HepG2 (cell line): ENCODE results near the gene ADCY10. TPM values are rescaled to one million over a fixed set of nuclear protein-coding genes. Genes with fewer than 3 reads are reported as not detected.

Experiments
- ATF7-NPFF ChIP-seq: sonication (generic); formaldehyde crosslinking; IDR thresholded peaks from 2 replicates; pipeline ENCODE4 v1.8.1; 2023; ENCODE audit warnings: mild to moderate bottlenecking, low read depth, missing genetic modification reagents, moderate library complexity
- CENPBD1 ChIP-seq: sonication (generic); formaldehyde crosslinking; IDR thresholded peaks from 2 replicates; pipeline ENCODE4 v1.8.0; 2022; ENCODE audit warnings: missing genetic modification reagents, low read depth, mild to moderate bottlenecking, borderline replicate concordance
- DRAP1 ChIP-seq: IDR thresholded peaks from 2 replicates; pipeline ENCODE4 v1.6.1; 2016; ENCODE audit warnings: missing genetic modification reagents, missing compliant biosample characterization
- E2F5 ChIP-seq: sonication (generic); formaldehyde crosslinking; conservative IDR thresholded peaks from 2 replicates; pipeline ENCODE4 v1.4.0; 2020; ENCODE audit warnings: missing genetic modification reagents
- HOMEZ ChIP-seq: IDR thresholded peaks from 2 replicates; pipeline ENCODE4 v1.6.1; 2016; ENCODE audit warnings: low read depth
- IKZF4 ChIP-seq: sonication (generic); formaldehyde crosslinking; IDR thresholded peaks from 2 replicates; pipeline ENCODE4 v1.5.1; 2020; ENCODE audit warnings: borderline replicate concordance, mild to moderate bottlenecking, low read depth, missing genetic modification reagents; ENCODE audit errors: not compliant biosample characterization
- JUND ChIP-seq: sonication (generic); formaldehyde crosslinking; IDR thresholded peaks from 2 replicates; pipeline ENCODE4 v1.8.0; 2022; ENCODE audit warnings: mild to moderate bottlenecking, missing genetic modification reagents
- KLF16 ChIP-seq, 2 experiments: sonication (generic) in 1 of 2; formaldehyde crosslinking in 1 of 2; IDR thresholded peaks; 2 replicates each; pipeline versions ENCODE4 v1.6.1 to v1.8.0; 2016 to 2023; ENCODE audit warnings: missing genetic modification reagents in 2 of 2, missing compliant biosample characterization in 1 of 2
- MEIS1 ChIP-seq: sonication (generic); formaldehyde crosslinking; IDR thresholded peaks from 2 replicates; pipeline ENCODE4 v1.9.0; 2021; ENCODE audit warnings: mild to moderate bottlenecking, missing genetic modification reagents, moderate library complexity, borderline replicate concordance
- MIER2 ChIP-seq: IDR thresholded peaks from 2 replicates; pipeline ENCODE4 v1.6.1; 2016; ENCODE audit warnings: missing biosample characterization, missing genetic modification reagents
- MTA1 ChIP-seq: sonication (generic); formaldehyde crosslinking; IDR thresholded peaks from 2 replicates; pipeline ENCODE4 v1.4.0; 2020; ENCODE audit warnings: missing genetic modification reagents, mild to moderate bottlenecking, borderline replicate concordance
- MXD4 ChIP-seq: IDR thresholded peaks from 2 replicates; pipeline ENCODE4 v1.6.1; 2016; ENCODE audit warnings: mild to moderate bottlenecking, missing biosample characterization, missing genetic modification reagents
- NR2F1 ChIP-seq, 2 experiments: fragments of 450-650 bp in 1 of 2; formaldehyde crosslinking in 1 of 2; IDR thresholded peaks; 2 replicates each; pipeline versions ENCODE4 v1.5.0 to v1.6.1; 2016 to 2020; ENCODE audit warnings: mild to moderate bottlenecking in 1 of 2, missing compliant biosample characterization in 1 of 2, missing genetic modification reagents in 1 of 2, moderate library complexity in 1 of 2
- REXO4 ChIP-seq: sonication (generic); formaldehyde crosslinking; IDR thresholded peaks from 2 replicates; pipeline ENCODE4 v1.8.0; 2022; ENCODE audit warnings: missing genetic modification reagents, mild to moderate bottlenecking, borderline replicate concordance
- SYNCRIP ChIP-seq: fragments of 200-400 bp; formaldehyde crosslinking; IDR thresholded peaks from 2 replicates; pipeline ENCODE4 v1.6.1; 2018; ENCODE audit warnings: mild to moderate bottlenecking, low read depth, low read length; ENCODE audit not compliant: insufficient read depth
- TERF1 ChIP-seq: sonication (generic); formaldehyde crosslinking; IDR thresholded peaks from 2 replicates; pipeline ENCODE4 v1.8.0; 2022; ENCODE audit warnings: mild to moderate bottlenecking, missing genetic modification reagents, moderate library complexity
- THAP11 ChIP-seq: IDR thresholded peaks from 2 replicates; pipeline ENCODE4 v1.6.1; 2016; ENCODE audit warnings: missing biosample characterization, missing genetic modification reagents
- TMF1 ChIP-seq: sonication (generic); formaldehyde crosslinking; IDR thresholded peaks from 2 replicates; pipeline ENCODE4 v1.8.1; 2022; ENCODE audit warnings: low read depth, missing genetic modification reagents
- TOPORS ChIP-seq: sonication (generic); formaldehyde crosslinking; IDR thresholded peaks from 2 replicates; pipeline ENCODE4 v1.8.0; 2023; ENCODE audit warnings: mild to moderate bottlenecking, missing genetic modification reagents
- ZBTB38 ChIP-seq: sonication (generic); formaldehyde crosslinking; IDR thresholded peaks from 2 replicates; pipeline ENCODE4 v1.5.1; 2020; ENCODE audit warnings: mild to moderate bottlenecking, missing genetic modification reagents
- ZFP37 ChIP-seq: sonication (generic); formaldehyde crosslinking; IDR thresholded peaks from 2 replicates; pipeline ENCODE4 v1.4.0; 2020; ENCODE audit warnings: missing genetic modification reagents, borderline replicate concordance
- ZFP41 ChIP-seq: sonication (generic); formaldehyde crosslinking; IDR thresholded peaks from 2 replicates; pipeline ENCODE4 v1.4.0; 2020; ENCODE audit warnings: mild to moderate bottlenecking, missing genetic modification reagents, borderline replicate concordance
- ZNF563 ChIP-seq: sonication (generic); formaldehyde crosslinking; IDR thresholded peaks from 2 replicates; pipeline ENCODE4 v1.8.0; 2022; ENCODE audit warnings: mild to moderate bottlenecking, moderate library complexity, missing genetic modification reagents
- polyA plus RNA-seq, 8 experiments: library from polyadenylated mRNA; depleted of rRNA in 3 of 8; stranded (reverse) in 7 of 8; unstranded in 1 of 8; fragments of >200 nt; fragmentation: Illumina TruSeq in 4 of 8; extraction: Trizol in 4 of 8; gene quantifications; 2 replicates each; pipeline versions ENCODE4 v1.2.1 to v1.2.3, GENCODE V29; 2011 to 2016; ENCODE audit warnings: low read depth in 4 of 8, missing spikeins in 1 of 8, mixed read lengths in 1 of 8; ENCODE audit not compliant: insufficient read depth in 1 of 8
- total RNA-seq, 5 experiments: library from RNA; depleted of rRNA; stranded (reverse); fragments of >200 nt; fragmentation: Illumina TruSeq; extraction: Trizol; gene quantifications; 2 replicates each; pipeline ENCODE4 v1.2.3, GENCODE V29; 2016; ENCODE audit warnings: low read depth in 1 of 5

ADCY10 gene
- total and polyA plus RNA-seq, 2 of the 13 experiments (the other 11 are each of a cell fraction or from before 2014, with no cell fraction given), result 0.02 to 0.03 TPM

- TF ChIP-seq KLF16 (CRISPR knock-in tag; IDR thresholded peaks at IDR 0.05) (peak in 1 of 2 experiments; percentile 64; a peak in 2 of 4 replicates), TOPORS (CRISPR knock-in tag) (peak; percentile 71; the same call in 1 of the 2 replicates), ZNF563 (CRISPR knock-in tag) (peak; percentile 82), TMF1 (CRISPR knock-in tag) (peak; percentile 9; the same call in 1 of the 2 replicates), MEIS1 (CRISPR knock-in tag) (peak; percentile 57; the same call in 1 of the 2 replicates), MIER2 (CRISPR knock-in tag) (0 out of 2 replicates have a peak, but pooled peaks have one; percentile 50), IKZF4 (CRISPR knock-in tag) (peak; percentile 79), ATF7-NPFF (peak; percentile 77; the same call in 1 of the 2 replicates), CENPBD1 (CRISPR knock-in tag) (no peak), DRAP1 (CRISPR knock-in tag) (peak; percentile 84), REXO4 (CRISPR knock-in tag) (no peak), NR2F1 (CRISPR knock-in tag; IDR thresholded peaks at IDR 0.05) (0 out of 4 replicates have a peak, but pooled peaks of 1 of the 2 experiments have one; percentile 0), JUND (CRISPR knock-in tag) (peak; percentile 9; the same call in 1 of the 2 replicates), E2F5 (CRISPR knock-in tag) (no peak), MTA1 (CRISPR knock-in tag) (0 out of 2 replicates have a peak, but pooled peaks have one; percentile 26), ZFP37 (0 out of 2 replicates have a peak, but pooled peaks have one; percentile 56), SYNCRIP (no peak), MXD4 (CRISPR knock-in tag) (no peak), ZFP41 (CRISPR knock-in tag) (no peak), ZBTB38 (0 out of 2 replicates have a peak, but pooled peaks have one; percentile 19), THAP11 (CRISPR knock-in tag) (peak; percentile 87), HOMEZ (CRISPR knock-in tag) (no peak), TERF1 (CRISPR knock-in tag) (no peak)
Measured at GRCh38 chr1:167936068-167936929, 22.4 kb upstream of the ADCY10 start, which contains the start of gene DCAF6 (continued).
